Measurements from ENCODE around the gene CAMKK2.
"Not testable (repeated sequence)": the region's sequence is repeated elsewhere in the genome, so short reads cannot be mapped to it uniquely, and the experiment has no call there.

Gene CAMKK2

DNA sequence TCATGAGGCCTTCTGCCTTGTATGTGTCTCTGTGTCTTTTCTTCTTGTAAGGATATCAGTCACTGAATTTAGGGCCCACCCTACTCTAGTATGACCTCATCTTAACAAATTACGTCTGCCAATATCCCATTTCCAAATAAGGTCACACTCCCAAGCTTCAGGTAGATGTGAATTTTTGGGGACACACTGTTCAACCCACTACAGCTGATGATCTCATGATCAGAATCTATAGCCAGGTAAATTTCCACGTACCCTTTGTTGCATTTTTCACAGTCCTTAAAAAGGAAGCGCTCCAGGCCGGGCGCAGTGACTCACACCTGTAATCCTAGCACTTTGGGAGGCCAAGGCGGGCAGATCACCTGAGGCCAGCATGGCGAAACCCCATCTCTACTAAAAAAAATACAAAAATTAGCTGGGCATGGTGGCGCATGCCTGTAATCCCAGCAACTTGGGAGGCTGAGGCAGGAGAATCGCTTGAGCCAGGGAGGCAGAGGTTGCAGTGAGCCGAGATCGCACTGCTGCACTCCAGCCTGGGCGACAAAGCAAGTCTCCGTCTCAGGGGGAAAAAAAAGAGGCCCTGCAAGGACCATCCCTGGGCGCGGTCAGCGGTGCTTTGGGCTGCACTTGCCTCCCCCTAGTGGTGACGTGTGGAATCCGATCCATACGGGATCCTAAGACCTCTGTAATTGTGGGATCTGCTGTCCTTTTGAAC lies 66.5 kb downstream of the CAMKK2 start:
- H3K27me3 ChIP-seq (ENCODE audit: control insufficient read depth in 1 of 2, insufficient read depth in 2 of 2, low read length in 2 of 2); H3K9ac ChIP-seq (ENCODE audit: low read depth in 1 of 2, low read length in 2 of 2); H3K9me3 ChIP-seq (ENCODE audit: control insufficient read depth in 1 of 2, low read length in 2 of 2); H3K4me3 ChIP-seq (ENCODE audit: low read depth in 1 of 2, low read length in 2 of 2); H3K27ac ChIP-seq (ENCODE audit: low read depth, low read length): not testable (repeated sequence)
- Histone ChIP-seq H3K36me3 (ENCODE audit: control insufficient read depth in 1 of 2, insufficient read depth in 2 of 2, low read length in 2 of 2) (peaks cover 20 to 46% of the 10 kb centered on the region in 2 donors), H3K4me1 (ENCODE audit: control insufficient read depth in 1 of 2, insufficient read depth in 2 of 2, low read length in 2 of 2) (peaks cover 13 to 25% of the 10 kb centered on the region in 2 donors)

DNA sequence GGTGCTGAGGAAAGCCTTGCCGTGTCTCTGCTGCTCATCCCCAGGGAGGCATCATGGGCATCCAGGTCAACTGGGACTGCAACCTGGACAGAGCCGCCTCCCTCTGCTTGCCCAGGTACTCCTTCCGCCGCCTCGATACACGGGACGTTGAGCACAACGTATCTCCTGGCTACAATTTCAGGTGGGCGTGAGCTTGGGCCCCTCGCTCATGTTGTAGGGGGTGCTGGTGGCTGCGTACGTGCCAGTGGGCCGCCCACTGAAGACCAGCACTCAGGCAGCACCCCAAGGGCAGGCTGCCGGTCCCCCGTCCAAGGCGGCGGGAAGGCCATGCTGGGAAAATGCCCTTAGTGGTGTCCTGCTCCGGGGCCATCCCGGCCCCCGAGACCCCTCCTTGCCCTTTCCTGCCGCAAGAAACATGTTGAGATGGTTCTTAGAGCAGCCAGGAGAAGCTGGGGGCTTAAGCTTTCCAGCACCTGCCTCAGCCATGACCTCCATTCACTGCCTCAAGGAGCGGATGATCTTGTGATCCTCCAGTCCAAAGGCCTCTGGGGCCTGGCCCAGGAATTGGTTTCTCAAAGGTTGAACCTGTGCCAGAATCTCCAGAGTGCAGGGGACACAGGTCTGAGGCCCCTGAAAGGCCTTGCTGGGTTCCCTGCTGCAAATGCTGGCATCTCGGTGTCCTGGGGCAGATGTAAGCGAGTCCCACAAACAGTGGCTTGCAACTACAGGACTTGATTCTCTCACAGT lies 67.4 kb downstream of the CAMKK2 start:
- Histone ChIP-seq H3K36me3 (ENCODE audit: control insufficient read depth in 1 of 2, insufficient read depth in 2 of 2, low read length in 2 of 2) (peaks cover 20 to 42% of the 10 kb centered on the region in 2 donors), H3K27ac (ENCODE audit: low read depth, low read length) (no peak overlapping the region), H3K27me3 (ENCODE audit: control insufficient read depth in 1 of 2, insufficient read depth in 2 of 2, low read length in 2 of 2) (no peaks in the 10 kb centered on the region), H3K9ac (ENCODE audit: low read depth in 1 of 2, low read length in 2 of 2) (no peak overlapping the region), H3K4me1 (ENCODE audit: control insufficient read depth in 1 of 2, insufficient read depth in 2 of 2, low read length in 2 of 2) (peaks cover 13 to 27% of the 10 kb centered on the region in 2 donors), H3K9me3 (ENCODE audit: control insufficient read depth in 1 of 2, low read length in 2 of 2) (no peaks in the 10 kb centered on the region), H3K4me3 (ENCODE audit: low read depth in 1 of 2, low read length in 2 of 2) (no peak overlapping the region)

DNA sequence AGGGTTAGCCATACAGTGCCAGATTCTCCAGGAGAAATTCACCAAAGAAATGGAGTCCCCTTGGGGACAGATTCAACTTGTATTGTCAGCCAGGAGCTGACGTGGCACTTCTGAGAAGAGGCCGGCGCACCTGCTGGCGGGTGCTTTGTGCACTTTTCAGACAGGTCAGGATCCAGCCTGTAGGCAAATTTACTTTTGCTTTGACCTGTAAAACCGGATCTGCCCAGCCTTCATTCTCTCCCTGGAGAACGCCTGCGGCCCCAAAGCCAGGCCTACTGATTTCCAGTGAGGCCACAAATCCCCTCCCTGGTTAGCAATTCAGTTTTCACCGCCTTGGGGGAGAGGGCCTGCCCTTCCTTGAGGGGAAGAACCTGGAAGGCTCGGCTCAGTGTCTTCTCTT lies 69.2 kb downstream of the CAMKK2 start:
- Histone ChIP-seq H3K9me3 (ENCODE audit: control insufficient read depth in 1 of 2, low read length in 2 of 2) (no peaks in the 10 kb centered on the region), H3K9ac (ENCODE audit: low read depth in 1 of 2, low read length in 2 of 2) (peak overlapping the region; percentile 41 to 46), H3K4me1 (ENCODE audit: control insufficient read depth in 1 of 2, insufficient read depth in 2 of 2, low read length in 2 of 2) (peaks cover 23 to 41% of the 10 kb centered on the region in 2 donors), H3K27ac (ENCODE audit: low read depth, low read length) (peak overlapping the region; percentile 30), H3K27me3 (ENCODE audit: control insufficient read depth in 1 of 2, insufficient read depth in 2 of 2, low read length in 2 of 2) (no peaks in the 10 kb centered on the region), H3K36me3 (ENCODE audit: control insufficient read depth in 1 of 2, insufficient read depth in 2 of 2, low read length in 2 of 2) (peaks cover 14 to 29% of the 10 kb centered on the region in 2 donors), H3K4me3 (ENCODE audit: low read depth in 1 of 2, low read length in 2 of 2) (no peak overlapping the region)

DNA sequence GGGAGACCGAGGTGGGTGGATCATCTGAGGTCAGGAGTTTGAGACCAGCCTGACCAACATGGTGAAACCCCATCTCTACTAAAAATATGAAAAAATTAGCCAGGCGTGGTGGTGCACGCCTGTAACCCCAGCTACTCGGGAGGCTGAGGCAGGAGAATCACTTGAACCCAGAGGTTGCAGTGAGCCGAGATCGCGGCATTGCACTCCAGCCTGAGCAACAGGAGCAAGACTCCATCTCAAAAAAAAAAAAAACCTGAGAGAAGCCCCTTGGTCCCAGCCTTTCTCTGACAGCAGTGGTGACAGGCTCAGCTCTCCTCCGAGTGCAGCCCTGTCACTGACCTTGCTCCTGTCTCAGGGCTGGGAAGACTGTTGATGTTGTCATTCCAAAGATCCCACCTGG lies 69.6 kb downstream of the CAMKK2 start:
- H3K4me3 ChIP-seq (ENCODE audit: low read depth in 1 of 2, low read length in 2 of 2); H3K27me3 ChIP-seq (ENCODE audit: control insufficient read depth in 1 of 2, insufficient read depth in 2 of 2, low read length in 2 of 2); H3K9me3 ChIP-seq (ENCODE audit: control insufficient read depth in 1 of 2, low read length in 2 of 2): not testable (repeated sequence)
- peaks cover 14 to 26% of the 10 kb centered on the region in 2 donors for H3K36me3 ChIP-seq (ENCODE audit: control insufficient read depth in 1 of 2, insufficient read depth in 2 of 2, low read length in 2 of 2)
- peaks cover 23 to 41% of the 10 kb centered on the region in 2 donors for H3K4me1 ChIP-seq (ENCODE audit: control insufficient read depth in 1 of 2, insufficient read depth in 2 of 2, low read length in 2 of 2)
- H3K9ac ChIP-seq (ENCODE audit: low read depth in 1 of 2, low read length in 2 of 2): peak overlapping the region; percentile 41 to 46
- peak overlapping the region; percentile 30 for H3K27ac ChIP-seq (ENCODE audit: low read depth, low read length)

DNA sequence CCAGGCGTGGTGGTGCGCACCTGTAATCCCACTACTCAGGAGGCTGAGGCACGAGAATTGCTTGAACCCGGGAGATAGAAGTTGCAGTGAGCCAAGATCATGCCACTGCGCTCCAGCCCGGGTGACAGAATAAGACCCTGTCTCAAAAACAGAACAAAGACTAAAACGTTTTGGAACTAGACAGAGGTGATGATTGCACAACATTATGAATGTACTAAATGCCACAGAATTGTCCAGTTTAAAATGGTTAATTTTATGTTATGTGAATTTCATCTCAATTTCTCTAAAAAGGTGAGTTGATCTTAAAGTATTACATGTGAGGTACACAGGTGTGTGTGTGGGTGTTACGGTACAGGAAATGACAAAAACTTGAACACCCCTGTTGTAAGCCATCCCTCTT lies 70.1 kb downstream of the CAMKK2 start:
- H3K9ac ChIP-seq (ENCODE audit: low read depth in 1 of 2, low read length in 2 of 2): no peak overlapping the region
- H3K4me1 ChIP-seq (ENCODE audit: control insufficient read depth in 1 of 2, insufficient read depth in 2 of 2, low read length in 2 of 2): peaks cover 23 to 41% of the 10 kb centered on the region in 2 donors
- peaks cover 14 to 30% of the 10 kb centered on the region in 2 donors for H3K36me3 ChIP-seq (ENCODE audit: control insufficient read depth in 1 of 2, insufficient read depth in 2 of 2, low read length in 2 of 2)
- no peak overlapping the region for H3K27ac ChIP-seq (ENCODE audit: low read depth, low read length)
- no peaks in the 10 kb centered on the region for H3K27me3 ChIP-seq (ENCODE audit: control insufficient read depth in 1 of 2, insufficient read depth in 2 of 2, low read length in 2 of 2)
- H3K4me3 ChIP-seq (ENCODE audit: low read depth in 1 of 2, low read length in 2 of 2): no peak overlapping the region
- H3K9me3 ChIP-seq (ENCODE audit: control insufficient read depth in 1 of 2, low read length in 2 of 2): no peaks in the 10 kb centered on the region

DNA sequence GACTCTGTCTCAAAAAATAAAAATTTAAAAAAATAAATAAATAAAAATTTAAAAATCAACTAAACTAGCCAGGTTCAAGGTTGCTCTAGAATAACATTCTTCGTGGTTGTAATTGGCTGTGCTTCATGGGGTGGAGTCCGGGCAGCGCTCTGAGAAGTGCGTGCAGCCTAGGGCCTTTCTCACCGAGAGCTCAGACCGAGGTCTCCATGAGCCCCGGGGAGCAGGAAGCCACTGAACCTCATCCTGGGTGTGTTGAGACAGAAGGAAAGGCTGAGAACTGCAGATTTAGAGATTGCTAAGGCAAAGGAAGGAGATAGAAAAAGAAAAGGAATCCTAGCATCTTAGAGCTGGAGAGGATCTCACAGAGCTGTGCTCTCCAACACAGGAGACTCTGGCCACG lies 71.9 kb downstream of the CAMKK2 start:
- Histone ChIP-seq H3K4me3 (ENCODE audit: low read depth in 1 of 2, low read length in 2 of 2) (no peak overlapping the region), H3K36me3 (ENCODE audit: control insufficient read depth in 1 of 2, insufficient read depth in 2 of 2, low read length in 2 of 2) (peaks cover 14 to 28% of the 10 kb centered on the region in 2 donors), H3K4me1 (ENCODE audit: control insufficient read depth in 1 of 2, insufficient read depth in 2 of 2, low read length in 2 of 2) (peaks cover 23 to 33% of the 10 kb centered on the region in 2 donors), H3K9me3 (ENCODE audit: control insufficient read depth in 1 of 2, low read length in 2 of 2) (no peaks in the 10 kb centered on the region), H3K9ac (ENCODE audit: low read depth in 1 of 2, low read length in 2 of 2) (no peak overlapping the region), H3K27me3 (ENCODE audit: control insufficient read depth in 1 of 2, insufficient read depth in 2 of 2, low read length in 2 of 2) (no peaks in the 10 kb centered on the region), H3K27ac (ENCODE audit: low read depth, low read length) (no peak overlapping the region)

DNA sequence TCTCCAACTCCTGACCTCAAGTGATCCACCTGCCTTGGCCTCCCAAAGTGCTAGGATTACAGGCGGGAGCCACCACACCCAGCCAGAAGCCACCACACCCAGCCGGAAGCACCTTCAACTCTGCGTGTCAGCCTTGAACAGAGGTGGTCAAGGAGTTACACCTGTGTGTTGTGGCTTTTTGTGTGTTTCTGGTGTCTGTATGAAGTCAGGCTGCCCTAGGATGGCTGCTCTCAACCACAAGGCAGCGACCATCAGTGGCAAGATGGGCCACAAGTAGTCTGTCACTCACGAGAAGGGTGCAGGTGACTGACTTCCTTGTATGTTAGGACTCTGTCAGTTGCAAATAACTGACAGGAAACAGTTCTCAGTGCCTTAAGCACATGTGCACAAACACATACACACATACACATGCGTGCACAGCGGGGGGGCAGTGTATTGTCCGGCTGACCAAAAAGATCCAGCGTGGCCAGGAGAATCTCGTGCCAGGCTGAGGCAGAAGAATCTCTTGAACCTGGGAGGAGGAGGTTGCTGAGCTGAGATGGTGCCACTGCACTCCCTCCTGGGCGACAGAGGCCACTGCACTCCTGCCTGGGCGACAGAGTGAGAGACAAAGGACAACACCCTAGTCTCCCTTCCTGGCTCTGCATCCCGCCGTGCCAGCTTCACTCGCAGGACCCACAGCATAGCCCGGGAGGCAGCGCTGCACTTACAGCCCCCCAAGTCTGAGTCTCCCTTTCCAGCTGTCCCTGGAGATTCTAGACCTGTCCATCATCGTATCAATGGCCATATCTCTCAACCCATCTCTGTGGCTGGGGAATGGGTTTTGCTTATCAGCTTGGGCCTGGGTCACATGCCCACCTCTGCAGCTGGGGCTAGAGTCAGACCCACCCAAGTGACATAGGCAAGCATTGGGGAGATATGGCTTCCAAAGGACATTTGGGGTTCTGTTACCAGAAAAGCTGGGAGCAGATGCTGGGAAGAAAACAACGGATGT lies 72.9 kb downstream of the CAMKK2 start:
- Histone ChIP-seq H3K4me3 (ENCODE audit: low read depth in 1 of 2, low read length in 2 of 2) (peak overlapping the region in 1 of 2 donors; percentile 5), H3K4me1 (ENCODE audit: control insufficient read depth in 1 of 2, insufficient read depth in 2 of 2, low read length in 2 of 2) (peaks cover 20 to 23% of the 10 kb centered on the region in 2 donors), H3K9ac (ENCODE audit: low read depth in 1 of 2, low read length in 2 of 2) (no peak overlapping the region), H3K27ac (ENCODE audit: low read depth, low read length) (no peak overlapping the region), H3K36me3 (ENCODE audit: control insufficient read depth in 1 of 2, insufficient read depth in 2 of 2, low read length in 2 of 2) (peaks cover 8 to 19% of the 10 kb centered on the region in 2 donors), H3K27me3 (ENCODE audit: control insufficient read depth in 1 of 2, insufficient read depth in 2 of 2, low read length in 2 of 2) (no peaks in the 10 kb centered on the region), H3K9me3 (ENCODE audit: control insufficient read depth in 1 of 2, low read length in 2 of 2) (no peaks in the 10 kb centered on the region)

DNA sequence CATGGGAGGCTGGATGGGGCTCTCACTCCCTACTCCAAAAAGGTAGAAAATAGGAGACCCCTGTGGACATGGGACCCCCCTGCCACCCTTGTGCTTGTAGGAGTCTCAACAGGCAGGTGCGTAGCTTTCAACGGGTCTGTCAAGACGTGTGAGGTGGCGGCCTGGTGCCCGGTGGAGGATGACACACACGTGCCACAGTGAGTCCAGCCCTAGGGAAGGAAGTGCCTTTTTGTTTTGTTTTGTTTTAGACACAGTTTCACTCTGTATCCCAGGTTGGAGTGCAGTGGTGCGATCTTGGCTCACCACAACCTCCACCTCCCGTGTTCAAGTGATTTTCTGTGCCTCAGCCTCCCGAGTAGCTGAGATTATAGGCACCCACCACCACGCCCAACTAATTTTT lies 73.7 kb downstream of the CAMKK2 start:
- Histone ChIP-seq H3K4me3 (ENCODE audit: low read depth in 1 of 2, low read length in 2 of 2) (no peak overlapping the region), H3K9ac (ENCODE audit: low read depth in 1 of 2, low read length in 2 of 2) (no peak overlapping the region)

DNA sequence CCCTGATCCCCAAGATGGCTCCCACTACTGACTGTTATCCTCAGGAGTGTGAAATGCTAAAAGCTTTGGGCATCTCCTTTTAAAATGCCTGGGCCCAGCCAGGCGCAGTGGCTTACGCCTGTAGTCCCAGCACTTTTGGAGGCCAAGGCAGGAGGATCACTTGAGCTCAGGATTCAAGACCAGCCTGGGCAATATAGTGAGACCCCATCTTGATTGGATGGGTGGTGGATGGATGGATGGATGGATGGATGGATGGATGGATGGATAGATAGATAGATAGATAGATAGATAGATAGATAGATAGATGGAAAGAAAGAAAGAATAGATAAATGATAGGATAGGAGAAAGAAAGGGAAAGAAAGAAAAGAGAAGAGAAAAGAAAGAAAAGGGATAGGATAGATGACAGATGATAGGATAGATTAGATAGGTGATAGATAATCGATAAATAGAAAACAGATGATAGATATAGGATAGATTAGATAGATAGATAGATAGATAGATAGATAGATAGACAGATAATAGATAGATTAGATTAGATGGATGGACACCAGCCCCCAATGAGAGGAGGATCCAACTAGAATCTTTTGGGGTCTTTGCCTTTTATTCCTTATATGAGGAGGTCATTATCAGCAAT lies 77.0 kb downstream of the CAMKK2 start:
- H3K4me3 ChIP-seq (ENCODE audit: low read depth in 1 of 2, low read length in 2 of 2): no peak overlapping the region
- H3K9me3 ChIP-seq (ENCODE audit: control insufficient read depth in 1 of 2, low read length in 2 of 2): no peaks in the 10 kb centered on the region
- H3K36me3 ChIP-seq (ENCODE audit: control insufficient read depth in 1 of 2, insufficient read depth in 2 of 2, low read length in 2 of 2): peaks cover 10 to 11% of the 10 kb centered on the region in 2 donors
- no peak overlapping the region for H3K9ac ChIP-seq (ENCODE audit: low read depth in 1 of 2, low read length in 2 of 2)
- H3K27me3 ChIP-seq (ENCODE audit: control insufficient read depth in 1 of 2, insufficient read depth in 2 of 2, low read length in 2 of 2): no peaks in the 10 kb centered on the region
- peaks cover 45 to 50% of the 10 kb centered on the region in 2 donors for H3K4me1 ChIP-seq (ENCODE audit: control insufficient read depth in 1 of 2, insufficient read depth in 2 of 2, low read length in 2 of 2)
- no peak overlapping the region for H3K27ac ChIP-seq (ENCODE audit: low read depth, low read length)

More for the DNA sequence above, 73.7 kb downstream of the CAMKK2 start:
- Histone ChIP-seq H3K9me3 (ENCODE audit: control insufficient read depth in 1 of 2, low read length in 2 of 2) (no peaks in the 10 kb centered on the region), H3K36me3 (ENCODE audit: control insufficient read depth in 1 of 2, insufficient read depth in 2 of 2, low read length in 2 of 2) (peaks cover 6 to 16% of the 10 kb centered on the region in 2 donors), H3K4me1 (ENCODE audit: control insufficient read depth in 1 of 2, insufficient read depth in 2 of 2, low read length in 2 of 2) (peaks cover 24 to 27% of the 10 kb centered on the region in 2 donors), H3K27ac (ENCODE audit: low read depth, low read length) (no peak overlapping the region), H3K27me3 (ENCODE audit: control insufficient read depth in 1 of 2, insufficient read depth in 2 of 2, low read length in 2 of 2) (no peaks in the 10 kb centered on the region)

Measured in duodenal mucosa (tissue), 2 donors.